ENCODE data around the gene KCNA2. TPM values are rescaled to one million over a fixed set of nuclear protein-coding genes. Genes with fewer than 3 reads are reported as not detected.

KCNA2 gene
- not detected in 2 replicates for total RNA-seq (2014; rRNA removed; shearing (Covaris generic))
- polyA plus RNA-seq (2014; cell fraction: nucleus; rRNA removed), result not detected in 2 replicates

DNA sequence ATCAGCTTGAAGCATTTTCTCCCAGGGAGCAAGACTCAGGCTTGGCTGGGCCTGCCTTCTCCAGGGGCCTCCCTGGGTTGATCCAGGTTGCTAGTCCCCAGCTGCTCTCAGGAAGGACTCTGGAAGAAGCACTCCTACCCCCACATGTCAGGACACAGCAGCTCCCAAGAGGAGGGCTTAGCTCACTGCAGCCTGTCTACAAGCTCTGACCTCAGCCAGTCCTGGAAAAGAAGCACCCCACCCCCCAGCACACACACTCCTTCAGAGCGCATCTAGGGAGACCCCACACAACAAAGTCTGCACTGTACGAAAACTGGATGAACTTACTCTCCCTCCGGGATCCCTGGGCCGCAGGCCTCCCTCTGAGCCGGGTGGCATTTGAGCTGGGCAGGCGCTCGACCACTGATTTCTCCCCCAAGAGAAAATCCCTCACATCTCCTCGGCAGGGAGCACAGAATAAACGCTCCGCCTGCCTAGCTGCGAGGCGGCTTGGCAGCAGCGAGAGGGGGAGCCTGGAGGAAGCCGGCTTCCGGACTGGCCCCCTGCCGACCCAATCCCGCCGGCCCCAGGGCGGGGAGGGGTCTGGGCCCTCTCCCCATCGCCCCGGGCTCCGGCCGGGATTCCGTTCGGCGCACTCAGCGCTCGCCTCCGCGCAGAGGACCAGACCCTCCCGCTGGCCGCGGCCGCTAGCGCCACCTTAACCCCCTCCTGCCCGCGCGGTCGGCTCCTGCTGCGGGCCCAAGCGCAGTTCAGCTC is at the start of gene KCNA2:
KCNA2 (minus strand) TSS at position 458 of the 756 bp plus-strand sequence. CDS start 1,576 bp downstream, outside the sequence.
- DNase-seq (ENCODE audit: extremely low read depth, low read depth), result no peak

DNA sequence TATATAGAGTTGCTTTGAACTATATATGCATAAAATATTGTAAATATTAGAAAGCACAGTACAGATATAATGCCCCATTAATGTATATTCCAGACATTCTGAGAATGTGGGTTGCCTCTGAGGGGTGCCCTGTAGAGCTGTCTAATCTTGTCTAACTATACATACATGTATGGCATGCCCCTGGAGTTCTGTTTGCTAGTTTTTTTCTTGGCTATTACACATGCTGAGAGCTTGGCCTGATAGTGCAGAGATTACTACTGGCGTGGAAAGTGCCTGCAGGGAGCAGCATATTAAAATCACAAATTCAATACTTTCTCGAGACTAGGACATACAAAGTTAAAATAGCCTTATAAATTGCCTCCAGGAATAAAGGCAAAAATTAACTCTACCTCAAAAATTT is 44.5 kb upstream of the KCNA2 start:
- no peak for DNase-seq (ENCODE audit: extremely low read depth, low read depth)

DNA sequence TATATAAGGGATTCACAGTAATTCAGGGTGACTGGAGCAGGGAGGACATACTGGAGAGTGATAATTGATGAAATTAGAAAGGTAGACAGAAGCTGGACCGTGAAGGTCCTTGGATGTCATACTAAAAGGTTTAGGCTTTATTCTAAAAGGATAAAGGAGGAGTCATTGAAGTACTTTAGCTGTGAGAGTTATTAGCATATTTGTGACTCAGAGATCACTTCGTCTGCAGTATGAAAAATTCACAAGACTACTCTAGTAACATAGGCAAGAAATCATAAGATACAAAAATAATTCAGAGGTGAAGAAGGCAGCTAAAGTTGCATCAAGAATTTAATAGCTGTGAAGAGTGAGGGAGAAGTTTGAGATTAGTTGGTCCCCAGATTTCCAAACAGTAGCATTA is 42.3 kb upstream of the KCNA2 start:
- DNase-seq (ENCODE audit: extremely low read depth, low read depth), result no peak

DNA sequence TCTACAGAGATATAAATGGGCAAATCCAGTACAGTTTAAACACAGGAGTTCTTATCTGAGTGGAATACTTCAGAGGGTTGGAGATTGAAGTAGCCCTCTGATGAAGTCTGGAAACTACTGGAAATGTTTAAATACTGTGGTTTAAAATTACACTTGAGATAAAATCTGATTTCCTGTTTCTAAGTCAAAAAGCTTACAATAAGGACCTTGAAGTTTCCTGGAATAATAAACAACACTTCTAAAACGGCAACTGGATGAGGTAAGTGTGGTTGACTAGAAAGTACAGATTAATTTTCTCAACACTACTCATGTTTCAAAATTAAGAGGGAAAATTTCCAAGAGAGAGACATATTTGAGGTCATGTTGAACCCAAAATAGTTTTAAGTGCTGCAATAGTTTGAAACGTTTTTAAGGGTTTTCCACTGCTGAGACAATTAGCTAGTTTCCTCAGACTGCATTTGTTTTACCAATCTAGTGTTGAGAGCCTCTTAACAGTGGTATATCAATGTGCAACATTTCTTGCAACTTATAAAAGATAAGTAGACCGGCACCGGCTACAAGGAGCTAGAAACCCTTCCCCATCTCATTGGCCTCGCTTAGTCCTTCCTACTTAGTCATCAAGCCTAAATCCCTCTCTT is 41.2 kb upstream of the KCNA2 start:
- no peak for DNase-seq (ENCODE audit: extremely low read depth, low read depth)

DNA sequence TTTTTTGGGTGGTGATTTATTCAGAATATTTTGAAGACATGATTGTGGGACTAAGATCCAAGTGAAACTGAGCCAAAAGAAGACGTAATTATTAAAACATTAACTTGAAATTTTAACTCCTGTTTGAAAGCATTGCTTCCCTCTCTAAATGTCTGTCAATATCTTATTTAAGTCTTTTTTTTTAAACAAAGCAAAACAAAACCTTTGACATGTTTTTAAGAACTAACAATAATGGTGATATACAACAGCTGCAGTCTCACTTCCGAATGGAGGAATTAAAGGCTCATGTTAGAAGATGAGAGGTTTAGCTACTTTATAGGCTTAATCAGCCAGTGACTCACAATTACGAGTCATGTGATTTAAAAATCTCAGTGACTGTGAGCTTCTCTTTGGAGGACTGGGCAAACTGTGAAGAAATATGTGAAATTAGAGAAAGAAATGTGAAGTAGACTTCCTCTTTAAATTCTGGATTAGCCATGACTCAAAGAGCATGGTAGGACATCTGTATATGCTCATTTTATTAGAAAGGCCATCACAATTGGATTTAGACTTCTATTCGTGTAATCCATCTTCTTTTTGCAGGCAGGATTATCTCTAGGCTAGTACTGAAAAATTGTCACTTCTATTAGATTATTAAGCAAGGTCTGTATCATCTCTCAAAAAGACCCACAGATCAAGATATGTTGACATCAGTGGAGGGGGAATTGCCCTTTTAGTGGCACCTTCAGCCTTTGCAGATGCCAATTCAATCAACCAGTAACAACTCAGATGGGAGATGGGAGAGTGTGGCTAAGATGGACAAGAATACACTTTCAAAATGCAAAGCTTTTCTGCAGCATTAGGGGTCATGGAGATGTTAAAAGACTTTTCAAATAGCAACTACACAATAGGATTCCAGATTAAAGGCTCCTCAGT is 39.9 kb upstream of the KCNA2 start:
- DNase-seq (ENCODE audit: extremely low read depth, low read depth), result no peak

DNA sequence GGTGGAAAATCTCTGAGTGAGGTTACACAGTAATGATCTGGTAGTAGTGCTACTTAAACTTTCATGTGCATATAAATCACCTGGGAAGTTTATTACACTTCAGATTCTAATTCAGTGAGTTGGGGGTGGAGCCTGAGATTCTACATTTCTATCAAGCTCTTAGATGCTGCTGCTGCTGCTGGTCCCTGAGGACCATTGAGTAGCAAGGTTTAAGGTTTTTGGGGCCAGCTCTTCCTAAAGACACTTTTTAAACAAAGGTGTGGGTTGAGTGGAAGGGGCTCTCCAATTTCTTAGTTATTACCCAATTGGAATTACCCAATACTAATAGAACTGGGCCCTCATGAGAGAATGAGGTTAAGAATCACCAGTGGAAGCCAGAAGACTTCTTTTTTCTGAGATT is 39.1 kb upstream of the KCNA2 start:
- no peak for DNase-seq (ENCODE audit: extremely low read depth, low read depth)

DNA sequence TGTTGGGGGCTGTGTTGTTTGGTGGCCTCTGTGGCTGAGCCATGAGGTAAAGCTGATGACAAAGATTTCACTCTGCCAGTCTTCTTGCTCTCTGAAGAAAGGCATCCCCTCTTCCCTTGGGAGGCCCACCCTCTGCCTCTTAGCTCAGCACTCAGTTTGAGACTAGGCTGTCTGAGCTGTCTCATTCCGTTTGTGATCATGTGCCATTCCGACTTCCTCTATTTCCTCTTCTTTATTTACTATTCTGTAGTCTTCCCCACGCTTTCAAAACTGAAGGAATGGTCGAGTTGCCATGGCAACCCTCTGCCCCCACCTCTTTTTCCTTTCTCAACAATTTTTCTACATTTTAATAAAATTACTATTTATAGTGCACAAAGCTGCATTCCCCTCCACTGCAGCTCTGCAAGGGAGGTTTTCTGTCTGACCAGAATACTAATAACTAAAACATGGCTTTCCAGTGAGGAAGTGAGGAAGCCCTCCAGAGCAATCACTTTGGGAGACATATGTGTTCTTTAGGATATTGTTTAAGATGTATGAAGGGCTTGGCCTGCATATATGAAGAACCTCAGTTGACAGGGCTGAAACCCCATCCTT is 37.8 kb upstream of the KCNA2 start:
- no peak for DNase-seq (ENCODE audit: extremely low read depth, low read depth)

DNA sequence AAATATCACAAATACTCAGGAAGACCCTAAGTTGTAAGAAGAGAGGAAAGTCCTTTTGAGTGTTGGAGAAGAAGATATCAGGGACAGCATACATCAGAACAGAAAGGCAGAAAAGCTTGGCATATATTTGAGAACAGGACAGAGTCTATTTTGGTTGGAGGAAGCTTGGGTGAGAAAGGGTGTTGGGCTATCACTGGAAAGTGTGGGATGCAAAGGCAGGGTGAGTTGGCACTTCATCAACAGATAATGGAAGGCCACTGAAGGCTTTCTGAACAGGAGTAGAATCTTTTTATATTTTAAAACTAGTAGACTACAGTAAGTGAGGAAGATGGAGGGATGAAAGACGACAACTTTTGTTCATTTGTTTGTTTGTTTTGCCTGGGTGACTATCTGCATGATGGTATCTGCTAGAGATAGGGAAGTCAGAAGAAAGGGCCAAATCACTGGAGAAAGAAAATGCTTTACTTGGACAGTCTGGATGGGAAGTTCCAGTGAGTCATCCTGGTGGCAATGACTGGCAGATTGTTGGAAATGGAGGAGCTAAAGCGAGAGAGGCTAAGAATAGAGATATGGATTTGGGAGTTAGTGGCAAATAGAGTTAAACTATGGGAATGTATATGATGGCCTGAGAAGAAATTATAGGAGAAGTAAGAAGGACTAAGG is 33.7 kb upstream of the KCNA2 start:
- no peak for DNase-seq (ENCODE audit: extremely low read depth, low read depth)

DNA sequence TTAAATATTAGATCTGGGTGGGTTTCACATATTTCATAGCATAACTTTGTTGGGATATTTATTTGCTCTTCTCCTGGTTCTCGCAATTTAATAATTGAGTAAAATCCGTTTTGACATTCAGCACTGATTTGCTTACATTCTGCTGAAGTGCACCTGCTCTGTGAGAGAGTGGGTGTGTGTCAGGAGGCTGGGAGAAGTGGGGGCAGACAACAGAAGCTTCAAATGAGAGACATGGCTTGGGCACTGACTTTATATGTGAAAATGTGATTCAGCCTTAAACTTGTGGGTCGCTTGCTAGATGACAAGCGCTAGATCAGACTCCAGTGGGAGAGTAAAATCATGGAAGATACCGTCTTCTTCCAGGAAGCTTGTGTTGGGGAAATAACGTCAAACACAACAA is 32.4 kb upstream of the KCNA2 start:
- no peak for DNase-seq (ENCODE audit: extremely low read depth, low read depth)

DNA sequence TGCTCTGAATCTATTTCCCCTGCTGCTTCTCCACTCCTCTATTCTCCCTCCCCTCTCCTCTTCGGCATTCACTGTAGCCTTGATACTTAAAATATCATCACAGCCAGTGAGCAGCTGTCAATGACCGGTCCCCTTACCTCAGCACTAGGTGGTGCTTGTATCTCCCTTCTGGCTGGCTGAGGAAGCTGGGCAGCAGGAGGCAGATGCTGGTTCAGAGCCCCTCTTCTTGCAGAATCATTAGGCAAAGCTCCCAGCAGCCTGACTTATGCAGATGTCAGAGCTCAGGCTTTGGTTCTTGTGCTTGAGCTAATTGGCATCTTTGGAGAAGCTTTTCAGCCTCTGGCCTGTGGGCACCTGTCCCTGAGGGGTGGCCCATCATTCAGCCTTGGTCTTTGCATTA is 31.9 kb upstream of the KCNA2 start:
- no peak for DNase-seq (ENCODE audit: extremely low read depth, low read depth)

DNA sequence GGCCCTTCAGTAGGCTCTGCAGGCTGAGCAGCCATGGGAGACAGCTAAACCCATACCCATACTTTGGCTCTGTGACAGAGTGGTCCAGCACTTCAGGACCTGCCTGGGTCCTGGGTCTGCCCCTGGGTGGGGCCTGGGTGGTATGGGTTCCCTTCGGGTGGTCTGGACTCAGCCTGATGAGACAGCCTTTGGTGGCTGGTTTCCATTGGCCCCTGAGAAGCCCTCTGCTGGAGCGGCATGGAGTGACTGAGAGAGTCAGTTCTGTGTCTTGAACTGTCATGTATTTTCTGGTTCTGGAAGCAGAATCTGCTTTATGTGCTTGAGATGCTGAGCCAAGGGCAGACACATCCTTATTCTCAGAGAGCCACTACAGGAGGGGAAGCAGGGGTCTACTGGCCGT is 31.3 kb upstream of the KCNA2 start:
- DNase-seq (ENCODE audit: extremely low read depth, low read depth), result no peak

DNA sequence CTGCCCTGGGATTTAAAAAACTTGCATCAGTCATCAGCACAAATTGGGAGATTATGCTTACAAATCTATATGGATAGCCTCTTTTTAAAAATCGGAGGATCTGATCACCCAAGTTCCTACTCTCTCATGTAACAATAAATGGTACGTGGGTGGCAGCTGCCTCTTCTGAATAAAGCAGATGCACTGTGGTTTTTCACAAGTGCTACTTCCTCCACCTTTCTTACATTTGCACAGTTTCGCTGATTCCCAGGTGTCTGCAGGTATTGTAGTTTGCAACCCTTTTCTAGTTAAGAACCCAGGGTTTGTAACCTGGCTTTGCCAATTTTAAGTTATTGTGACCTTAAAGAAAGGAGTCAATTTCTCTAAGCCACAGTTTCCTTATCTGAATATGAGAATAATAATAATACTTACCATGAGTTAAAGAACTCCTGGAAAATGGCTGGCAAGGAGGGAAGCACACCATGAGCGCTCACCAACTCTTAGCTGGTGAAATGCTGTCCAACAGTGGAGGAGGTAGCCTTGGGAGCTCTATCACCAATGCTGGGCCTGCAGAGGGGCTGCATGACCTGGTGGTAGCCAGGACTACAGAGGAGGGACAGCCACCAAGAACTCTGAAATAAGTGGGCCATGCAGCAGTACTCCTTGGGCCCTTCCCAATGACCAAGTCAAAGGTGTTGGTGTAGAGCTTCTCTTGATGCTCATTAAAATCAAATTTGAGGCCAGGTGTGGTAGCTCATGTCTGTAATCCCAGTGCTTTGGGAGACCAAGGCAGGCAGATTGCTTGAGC is 30.2 kb upstream of the KCNA2 start:
- DNase-seq (ENCODE audit: extremely low read depth, low read depth), result no peak

DNA sequence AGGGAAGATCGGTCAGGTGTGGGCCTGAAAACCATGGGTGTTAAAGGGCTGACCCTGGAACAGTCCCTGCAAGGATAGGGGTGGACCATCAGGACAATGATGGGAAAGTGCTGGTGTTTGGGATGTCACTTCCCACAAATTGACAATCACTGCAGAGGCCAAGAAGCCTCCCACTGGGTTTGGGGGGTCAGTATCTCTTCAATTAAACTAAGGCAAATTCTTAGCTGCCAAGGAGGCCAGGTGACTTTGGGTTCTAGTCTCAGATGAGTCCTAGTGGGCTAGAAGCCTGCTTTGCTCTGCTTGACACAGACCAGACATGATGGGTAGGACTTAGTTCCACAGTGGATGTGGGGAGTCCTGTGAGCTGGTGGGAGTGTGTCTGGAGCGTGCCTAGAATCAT is 29.3 kb upstream of the KCNA2 start:
- no peak for DNase-seq (ENCODE audit: extremely low read depth, low read depth)

DNA sequence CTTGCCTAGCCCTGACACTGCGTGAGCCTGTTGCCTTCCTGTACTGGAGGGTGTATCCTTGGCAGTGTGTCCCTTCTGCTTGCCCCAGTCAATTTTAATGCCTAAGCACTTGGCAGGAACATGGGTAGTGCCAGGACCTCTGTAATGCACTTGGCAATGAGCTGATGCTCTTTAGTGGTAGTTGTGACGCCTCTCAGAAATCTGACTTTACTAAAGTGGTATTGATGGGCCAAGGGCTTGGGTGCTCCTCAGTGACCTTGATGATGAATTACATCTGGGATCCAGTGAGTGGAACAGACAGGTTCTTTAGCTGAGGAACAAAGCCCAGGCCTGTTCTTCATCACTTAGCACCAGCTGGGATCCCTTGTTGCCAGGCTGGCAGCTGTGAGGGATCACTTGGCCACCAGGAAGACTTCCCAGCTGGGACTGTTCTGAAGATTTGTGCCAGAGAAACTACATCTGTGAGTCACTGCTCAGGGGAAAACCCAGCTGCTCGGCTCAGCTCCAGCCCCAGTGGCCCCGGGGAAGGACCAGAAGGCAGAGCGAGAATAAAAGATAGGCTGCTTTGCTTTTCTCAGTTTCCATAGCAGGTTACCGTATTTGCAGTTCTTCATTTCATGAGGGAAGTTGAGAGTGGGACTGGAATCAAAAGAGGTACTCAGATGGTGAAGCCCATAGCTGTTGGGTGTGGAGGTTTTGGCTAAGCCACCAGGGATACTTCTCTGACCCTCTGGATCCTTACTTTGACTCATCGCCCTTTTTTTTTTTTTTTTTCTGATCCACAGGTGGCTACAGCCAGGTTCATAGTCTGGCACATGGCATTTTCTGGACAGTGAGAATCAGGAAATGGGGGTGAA is 28.5 kb upstream of the KCNA2 start:
- DNase-seq (ENCODE audit: extremely low read depth, low read depth), result no peak

DNA sequence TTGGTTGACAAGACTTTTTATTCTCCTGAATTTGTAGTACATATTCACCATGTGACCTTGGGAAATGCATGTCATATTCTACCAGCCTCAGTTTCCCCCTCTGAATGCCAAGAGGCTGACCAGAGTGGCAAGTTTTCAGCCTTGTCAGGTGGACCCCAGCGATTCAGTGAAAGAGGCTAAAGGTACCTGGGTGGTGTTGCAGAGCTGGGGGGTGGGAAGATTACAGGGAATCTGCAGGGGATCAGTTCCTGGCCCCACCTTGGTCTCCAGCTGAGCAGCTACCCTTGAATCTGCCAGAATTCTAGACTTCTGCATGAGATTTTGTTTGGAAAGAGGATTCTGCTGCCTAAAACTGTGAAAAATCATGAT is 27.9 kb upstream of the KCNA2 start:
- DNase-seq (ENCODE audit: extremely low read depth, low read depth), result no peak

DNA sequence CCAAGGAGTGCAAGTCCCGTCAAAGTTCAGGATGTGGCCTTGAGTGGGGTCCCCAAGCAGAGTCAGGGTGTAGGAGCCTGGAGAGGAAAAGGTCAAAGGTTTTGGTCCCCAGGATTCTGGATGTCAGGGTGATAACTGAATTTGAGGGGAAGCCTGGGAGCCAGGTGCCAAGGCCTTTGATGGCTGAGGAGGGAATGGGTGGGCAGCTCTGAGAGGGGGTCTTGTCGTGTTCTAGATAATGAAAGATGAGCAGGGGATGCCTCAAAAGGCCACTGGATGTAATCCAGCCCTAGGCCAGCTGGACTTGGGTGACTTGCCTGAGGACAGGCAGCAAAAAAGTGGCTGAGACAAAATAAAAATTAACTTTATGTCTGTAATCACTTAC is 27.5 kb upstream of the KCNA2 start:
- no peak for DNase-seq (ENCODE audit: extremely low read depth, low read depth)

DNA sequence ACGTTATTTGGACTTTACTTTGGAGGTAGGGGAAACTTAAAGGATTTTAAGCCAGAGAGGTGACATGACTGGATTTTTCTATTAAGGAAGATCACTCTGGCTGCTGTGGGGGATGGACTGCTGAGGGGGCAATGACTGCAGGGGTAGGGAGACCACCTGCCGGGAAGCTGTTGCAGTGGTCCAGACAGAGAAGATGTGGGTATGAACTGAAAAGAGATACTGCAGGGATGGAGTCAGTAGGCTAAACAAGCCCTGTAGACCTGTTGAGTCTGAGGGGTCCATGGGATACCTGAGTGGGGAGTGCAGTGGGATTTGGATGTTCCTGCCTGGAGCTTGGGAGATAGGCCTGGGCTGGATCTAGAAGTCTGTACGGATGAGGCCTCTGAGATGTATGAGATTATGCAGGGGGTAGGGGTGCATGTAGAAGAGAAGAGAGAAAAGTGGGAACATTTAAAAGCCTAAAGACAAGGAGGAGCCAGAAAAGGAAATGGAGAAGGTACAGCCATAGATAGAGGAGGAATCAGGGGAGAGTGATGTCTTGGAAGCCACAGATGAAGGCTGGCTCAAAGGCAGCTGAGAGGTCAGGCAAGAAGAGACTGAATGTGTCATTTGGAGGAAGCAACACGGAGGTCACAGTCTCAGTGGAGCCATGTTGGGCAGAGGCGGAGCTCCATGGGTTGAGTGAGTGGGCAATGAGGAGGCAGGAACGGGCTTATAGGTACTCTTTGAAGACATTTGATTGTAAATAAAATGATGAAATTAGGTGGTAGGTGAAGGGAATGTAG is 25.9 kb upstream of the KCNA2 start:
- DNase-seq (ENCODE audit: extremely low read depth, low read depth), result no peak
